Tibial nerve (tissue), 3 donors: ENCODE measurements around the gene FUT4.

Experiments
- POLR2A ChIP-seq, 2 donors: fragments of 450-650 bp; IDR thresholded peaks; one replicate each; pipeline ENCODE4 v1.6.1; 2017; ENCODE audit warnings: antibody characterized with exemption in 2 of 2, mild to moderate bottlenecking in 2 of 2, moderate library complexity in 2 of 2
- TF ChIP-seq, protein P1 (sequence below), 5 experiments: fragments of 200-600 bp in 3 of 5; fragments of 450-650 bp in 2 of 5; sonication (generic) in 3 of 5; IDR thresholded peaks; one replicate each; pipeline ENCODE4 v1.5.1; 2016 to 2019; ENCODE audit warnings: antibody characterized with exemption in 5 of 5, mild to moderate bottlenecking in 3 of 5, moderate library complexity in 2 of 5

DNA sequence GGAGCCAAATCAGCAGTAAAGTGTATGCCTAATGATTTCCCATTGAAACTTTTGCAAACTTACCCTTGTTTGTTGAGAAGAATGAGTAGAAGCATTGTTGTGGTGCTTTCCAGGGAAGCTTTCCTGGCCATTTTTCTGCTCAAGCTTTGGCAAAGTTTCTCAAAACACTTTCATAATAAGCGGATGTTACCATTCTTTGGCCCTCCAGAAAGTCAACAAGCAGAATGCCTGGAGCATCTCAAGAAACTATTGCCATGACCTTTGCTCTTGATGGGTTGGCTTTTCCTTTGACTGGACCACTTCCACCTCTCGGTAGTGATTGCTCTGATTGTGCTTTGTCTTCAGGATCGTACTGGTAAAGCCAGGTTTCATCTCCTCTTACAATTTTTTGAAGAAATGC, 34.1 kb downstream of the FUT4 start:
- TF ChIP-seq, protein P1, sequence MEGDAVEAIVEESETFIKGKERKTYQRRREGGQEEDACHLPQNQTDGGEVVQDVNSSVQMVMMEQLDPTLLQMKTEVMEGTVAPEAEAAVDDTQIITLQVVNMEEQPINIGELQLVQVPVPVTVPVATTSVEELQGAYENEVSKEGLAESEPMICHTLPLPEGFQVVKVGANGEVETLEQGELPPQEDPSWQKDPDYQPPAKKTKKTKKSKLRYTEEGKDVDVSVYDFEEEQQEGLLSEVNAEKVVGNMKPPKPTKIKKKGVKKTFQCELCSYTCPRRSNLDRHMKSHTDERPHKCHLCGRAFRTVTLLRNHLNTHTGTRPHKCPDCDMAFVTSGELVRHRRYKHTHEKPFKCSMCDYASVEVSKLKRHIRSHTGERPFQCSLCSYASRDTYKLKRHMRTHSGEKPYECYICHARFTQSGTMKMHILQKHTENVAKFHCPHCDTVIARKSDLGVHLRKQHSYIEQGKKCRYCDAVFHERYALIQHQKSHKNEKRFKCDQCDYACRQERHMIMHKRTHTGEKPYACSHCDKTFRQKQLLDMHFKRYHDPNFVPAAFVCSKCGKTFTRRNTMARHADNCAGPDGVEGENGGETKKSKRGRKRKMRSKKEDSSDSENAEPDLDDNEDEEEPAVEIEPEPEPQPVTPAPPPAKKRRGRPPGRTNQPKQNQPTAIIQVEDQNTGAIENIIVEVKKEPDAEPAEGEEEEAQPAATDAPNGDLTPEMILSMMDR (IDR thresholded peaks at IDR 0.05), result no peak
- no peak for TF ChIP-seq POLR2A (IDR thresholded peaks at IDR 0.05)
